ENCODE results near the gene MAS1. TPM values are rescaled to one million over a fixed set of nuclear protein-coding genes. Genes with fewer than 3 reads are reported as not detected.

Gene MAS1
- not detected in 5 replicates for total RNA-seq (2022; extraction: Qiagen RNA extraction)

GRCh38 chr6:159890792-159891191 is at the start of gene MAS1:
Gene MAS1 (plus strand): TSS chr6:159890988. CDS start chr6:159906956, 15,968 bp downstream.

Other genes with a start within 250 kb of the MAS1 start
- gene SOD2, start 197.7 kb upstream of the MAS1 start, total RNA-seq (2022; extraction: Qiagen RNA extraction), result 145 to 202 TPM (median 184 TPM) in 5 replicates
- 62.6 to 77.9 TPM (median 69.8 TPM) in 5 replicates for gene WTAP, start 163.5 kb upstream of the MAS1 start, total RNA-seq (2022; extraction: Qiagen RNA extraction)
- gene ACAT2, start 128.9 kb upstream of the MAS1 start, total RNA-seq (2022; extraction: Qiagen RNA extraction), result 24.6 to 29.5 TPM (median 27.0 TPM) in 5 replicates
- 218 to 255 TPM (median 232 TPM) in 5 replicates for gene TCP1, start 101.4 kb upstream of the MAS1 start, total RNA-seq (2022; extraction: Qiagen RNA extraction)
- gene MRPL18, start 100.5 kb upstream of the MAS1 start, total RNA-seq (2022; extraction: Qiagen RNA extraction), result 84.9 to 103 TPM (median 90.6 TPM) in 5 replicates
- 0.06 to 0.13 TPM (median 0.07 TPM) in 5 replicates for gene PNLDC1, start 90.7 kb upstream of the MAS1 start, total RNA-seq (2022; extraction: Qiagen RNA extraction)
- gene IGF2R, start 78.1 kb downstream of the MAS1 start, total RNA-seq (2022; extraction: Qiagen RNA extraction), result 27.6 to 33.4 TPM (median 31.3 TPM) in 5 replicates
- gene SLC22A1, start 230.8 kb downstream of the MAS1 start, total RNA-seq (2022; extraction: Qiagen RNA extraction), result 0.88 to 4.1 TPM (median 1.9 TPM) in 5 replicates